Activated T-helper 9 cell treated with anti-CD3 and anti-CD28 coated beads, Interleukin-2, amount 50 U/mL, for 16 hours (primary cell): ENCODE results near the gene ITK.

Experiments
- DNase-seq: peaks from one replicate; pipeline ENCODE4 v3.0.0-alpha.2; 2020; ENCODE audit warnings: low read depth

ITK gene

DNA sequence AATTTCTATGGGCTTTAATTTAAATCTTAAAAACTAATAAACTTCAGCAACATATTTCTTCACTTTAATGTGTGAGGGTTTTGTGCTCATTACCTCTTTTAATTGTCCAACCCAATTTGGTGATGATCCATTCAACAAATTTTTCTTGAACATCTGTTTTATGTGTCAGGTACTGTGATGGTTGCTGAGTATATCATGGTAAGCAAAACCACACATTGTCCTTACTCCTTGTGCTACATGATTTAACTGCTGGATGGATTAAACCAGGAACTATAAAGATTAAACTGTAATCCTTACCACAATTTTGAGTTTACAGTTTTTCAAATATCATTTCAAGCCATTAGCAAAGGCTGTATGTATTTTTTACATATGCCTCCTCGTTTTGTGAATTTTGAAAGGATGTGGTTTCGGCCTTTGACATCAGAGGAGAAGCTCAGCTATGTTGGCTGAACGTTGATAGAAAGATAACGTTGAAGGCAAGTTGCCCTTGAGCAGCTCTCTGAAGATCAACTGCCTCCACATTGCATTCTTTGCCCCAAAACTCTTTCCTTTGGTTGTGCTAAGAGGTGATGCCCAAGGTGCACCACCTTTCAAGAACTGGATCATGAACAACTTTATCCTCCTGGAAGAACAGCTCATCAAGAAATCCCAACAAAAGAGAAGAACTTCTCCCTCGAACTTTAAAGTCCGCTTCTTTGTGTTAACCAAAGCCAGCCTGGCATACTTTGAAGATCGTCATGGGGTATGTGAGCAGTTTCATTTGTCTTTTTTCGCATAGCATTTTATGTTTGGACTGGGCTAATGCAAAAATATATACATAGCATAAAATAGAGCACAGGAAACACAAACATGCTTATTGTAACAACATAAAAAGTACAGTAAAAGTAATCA, at the start of gene ITK:
ITK (plus strand) TSS at position 467 of the 891 bp plus-strand sequence; CDS start at position 605, 138 bp downstream.
- DNase-seq, result no peak

GRCh38 chr5:157130925-157131324, 49.7 kb upstream of the ITK start:
- no peak for DNase-seq

DNA sequence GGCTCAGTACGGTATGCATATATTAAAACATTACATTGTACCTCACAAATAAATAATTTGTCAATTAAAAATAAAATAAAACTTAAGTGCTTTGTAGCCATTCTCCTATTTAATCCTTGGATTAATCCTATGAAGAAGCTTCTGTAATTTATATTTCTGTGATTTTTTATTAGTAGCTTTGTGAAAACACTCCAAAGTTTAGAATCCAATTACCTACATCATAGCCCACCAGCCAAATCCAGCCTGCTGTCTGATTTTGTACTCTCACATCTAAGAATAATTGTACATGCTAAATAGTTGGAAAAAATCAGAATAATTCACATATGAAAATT, 48.4 kb upstream of the ITK start:
- DNase-seq, result no peak

- no peak for DNase-seq
Measured at GRCh38 chr5:157137691-157138090, 42.9 kb upstream of the ITK start.

- DNase-seq, result peak; percentile 82
Measured at GRCh38 chr5:157142317-157143126, 38.1 kb upstream of the ITK start, which contains the start of gene MED7. Gene MED7, minus strand, starts transcription at chr5:157142865. Its CDS starts 3,434 bp downstream, at chr5:157139431.

DNA sequence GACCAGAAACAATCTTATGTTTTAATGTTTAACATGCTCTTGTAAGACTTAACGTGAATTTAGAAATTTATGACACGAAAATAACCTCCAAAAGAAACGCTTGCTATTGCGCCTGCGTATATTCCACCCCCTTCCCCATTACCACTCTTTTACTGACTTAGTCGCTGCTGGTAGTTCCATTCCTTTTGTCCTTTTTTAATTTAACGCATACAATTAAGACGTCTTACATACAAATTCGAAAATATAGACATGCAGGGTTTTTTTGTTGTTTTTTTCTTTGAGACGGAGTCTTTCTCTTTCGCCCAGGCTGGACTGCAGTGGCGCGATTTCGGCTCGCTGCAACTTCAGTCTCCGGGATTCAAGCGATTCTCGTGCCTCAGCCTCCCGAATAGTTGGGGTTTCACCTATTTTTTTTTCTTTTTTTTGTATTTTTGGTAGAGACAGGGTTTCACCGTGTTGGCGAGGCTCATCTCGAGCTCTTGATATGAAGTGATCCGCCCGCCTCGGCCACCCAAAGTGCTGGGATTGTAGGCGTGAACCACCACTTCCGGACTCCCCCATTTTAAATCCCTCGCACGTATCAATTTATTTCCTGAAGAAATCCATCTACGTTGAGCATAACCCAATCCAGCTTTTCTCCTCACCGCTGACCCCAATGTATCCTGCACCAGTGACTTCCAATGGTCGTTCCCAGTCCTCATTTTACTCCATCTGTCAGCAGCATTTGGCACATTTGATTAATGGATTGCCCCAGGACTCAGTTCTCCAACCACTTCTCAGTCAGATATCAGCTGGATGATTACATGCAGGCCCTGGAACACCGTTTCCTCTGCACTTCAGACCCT, 37.3 kb upstream of the ITK start:
- peak; percentile 29 for DNase-seq

GRCh38 chr5:157148734-157149615, 31.7 kb upstream of the ITK start:
- DNase-seq, result peak; percentile 58

- DNase-seq, result no peak
Measured at GRCh38 chr5:157150995-157151394, 29.6 kb upstream of the ITK start.

DNA sequence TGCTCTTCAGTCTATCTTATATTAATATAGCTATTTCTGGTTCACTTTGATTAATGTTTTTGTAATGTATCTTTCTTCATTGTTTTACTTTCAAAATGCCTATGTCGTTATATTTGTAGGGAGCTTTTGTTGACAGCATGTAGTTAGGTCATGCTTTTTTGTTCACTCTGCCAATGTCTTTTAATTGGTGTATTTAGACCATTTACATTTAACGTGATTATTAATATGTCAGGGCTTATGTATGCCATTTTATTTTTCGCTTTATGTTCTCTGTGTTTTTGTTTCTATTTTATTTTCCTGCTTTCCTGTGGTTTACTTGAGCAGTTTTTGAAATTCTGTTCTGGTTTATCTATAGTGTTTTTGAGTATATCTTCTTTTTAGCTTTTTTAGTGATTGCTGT, 25.3 kb upstream of the ITK start:
- no peak for DNase-seq

- DNase-seq, result no peak
Measured at GRCh38 chr5:157157293-157157891, 23.2 kb upstream of the ITK start.

DNA sequence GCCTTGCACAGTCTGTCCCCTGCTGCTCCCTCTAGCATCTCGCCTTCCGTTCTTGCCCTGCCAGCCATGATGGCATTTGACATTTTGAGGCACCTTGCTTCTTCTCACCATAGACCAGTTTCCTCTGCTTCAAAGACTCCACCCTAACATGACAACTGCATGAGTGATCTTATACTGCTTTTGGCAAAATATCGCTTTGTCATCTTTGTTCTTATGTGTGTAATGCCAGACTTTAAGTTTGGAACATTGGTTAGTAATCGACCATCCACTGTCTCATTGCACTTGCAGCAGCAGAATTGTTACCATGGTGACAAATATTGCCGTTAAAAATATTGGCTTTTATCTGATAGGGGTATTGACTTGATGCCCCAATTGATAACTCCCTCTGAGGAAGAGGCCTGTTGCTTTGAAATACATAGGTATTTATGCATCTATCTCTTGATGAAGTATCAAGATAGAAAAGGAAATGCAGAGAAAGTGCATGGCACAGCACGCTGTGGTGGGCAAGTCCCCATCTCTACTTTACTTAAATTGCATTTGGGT, 21.4 kb upstream of the ITK start:
- DNase-seq, result no peak

GRCh38 chr5:157160001-157160400, 20.6 kb upstream of the ITK start:
- DNase-seq, result no peak

DNA sequence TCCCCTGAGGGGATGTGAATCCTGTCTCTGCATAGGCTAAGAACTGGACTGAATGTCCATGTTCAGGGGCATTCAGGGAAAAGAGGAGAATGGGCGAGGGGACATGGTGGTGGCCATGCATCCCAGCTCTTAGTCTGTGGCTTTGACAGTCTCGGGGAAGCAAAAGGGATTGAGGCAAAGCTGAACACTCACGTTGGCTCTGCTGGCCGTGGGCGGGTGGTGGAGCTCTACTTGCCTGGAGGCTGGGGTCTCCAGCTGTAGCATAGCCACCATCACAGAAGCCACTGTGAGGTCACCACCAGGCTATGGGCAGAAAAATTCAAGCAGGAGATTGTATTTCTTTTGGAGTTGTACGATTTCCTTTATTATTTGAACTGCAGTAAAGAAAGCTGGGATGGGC, 18.6 kb upstream of the ITK start:
- no peak for DNase-seq

DNA sequence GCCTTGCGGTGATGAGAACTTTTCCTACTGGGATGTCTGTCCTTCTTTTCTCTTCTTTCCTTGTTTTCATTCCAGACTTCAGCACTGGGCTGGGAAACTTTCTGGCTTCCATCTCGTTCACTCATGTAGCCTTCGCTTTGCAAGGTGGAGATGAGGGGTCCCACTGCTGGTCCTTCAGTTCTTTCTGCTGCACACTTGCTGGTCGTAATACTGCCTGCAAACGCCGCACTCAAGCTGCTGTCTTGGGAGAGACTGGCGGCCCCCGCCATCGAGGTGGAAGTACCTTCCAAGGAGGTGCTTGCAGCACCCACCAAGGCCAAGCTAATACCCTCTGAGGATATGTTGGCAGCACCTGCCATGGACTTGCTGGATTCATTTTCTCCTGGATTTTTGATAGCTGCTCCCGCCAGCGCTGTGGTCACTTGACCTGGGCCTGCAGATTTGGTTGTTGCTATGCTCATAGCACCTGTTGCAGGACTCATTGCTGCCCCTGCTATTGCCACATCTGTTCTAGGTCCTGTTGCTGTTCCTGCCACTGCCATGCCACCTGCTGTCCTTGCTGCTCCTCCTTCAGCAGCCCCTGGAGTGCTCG, 17.6 kb upstream of the ITK start:
- DNase-seq, result no peak

DNA sequence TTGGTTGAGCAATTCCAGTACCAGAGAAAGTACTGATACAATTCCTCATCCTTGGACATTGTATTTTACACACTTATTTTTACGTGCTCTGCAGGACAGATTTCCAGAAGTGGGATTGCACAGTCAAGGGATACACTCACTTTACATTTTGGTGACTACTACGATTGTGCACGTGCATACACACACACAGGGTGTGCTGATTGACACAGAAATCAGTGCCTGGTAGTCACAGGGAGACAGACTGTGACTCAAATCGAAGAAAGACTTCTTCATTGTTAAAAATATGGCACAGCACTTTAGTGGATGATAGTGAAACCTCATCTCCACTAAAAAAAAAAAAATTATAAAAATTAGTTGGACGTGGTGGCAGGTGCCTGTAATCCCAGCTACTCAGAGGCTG, 16.1 kb upstream of the ITK start:
- DNase-seq, result no peak

DNA sequence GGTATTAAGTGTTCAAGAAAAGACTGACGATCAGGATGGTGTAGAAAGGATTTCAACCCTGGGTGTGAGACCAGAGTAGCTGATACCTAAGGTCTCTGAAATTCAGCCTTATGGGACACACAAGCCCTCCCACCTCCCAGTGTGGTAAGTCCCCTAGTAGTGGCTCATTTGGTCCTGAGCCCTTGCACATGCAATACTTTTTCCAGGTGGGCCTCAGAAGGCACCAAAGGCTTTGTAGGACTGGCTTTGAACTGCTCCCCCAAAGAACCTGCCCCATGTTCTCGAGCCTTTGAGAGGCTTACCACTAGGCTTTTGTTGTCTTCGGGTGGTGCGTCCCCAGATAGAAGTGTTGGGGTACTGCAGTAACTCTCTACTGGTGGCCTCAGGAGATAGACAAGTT, 15.4 kb upstream of the ITK start:
- no peak for DNase-seq

DNA sequence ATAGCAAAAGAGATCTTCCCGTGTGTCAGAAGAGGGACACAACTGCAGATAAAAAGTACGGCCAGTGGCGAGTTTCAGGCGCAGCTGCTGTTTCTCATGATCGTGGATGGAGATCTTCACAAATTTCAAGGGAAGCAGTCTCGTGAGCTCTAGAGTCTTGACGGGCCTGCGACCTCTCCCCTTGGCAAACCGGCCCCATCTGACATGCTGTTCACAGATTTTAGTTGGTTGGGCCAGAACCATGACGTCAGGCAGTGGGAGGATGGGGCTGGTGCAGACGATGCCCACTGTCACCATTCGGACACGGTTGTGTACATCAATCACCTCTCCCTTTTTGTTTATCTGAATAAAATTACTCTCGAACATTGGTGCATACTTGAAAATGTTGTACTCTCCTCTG, 15.0 kb upstream of the ITK start:
- no peak for DNase-seq

DNA sequence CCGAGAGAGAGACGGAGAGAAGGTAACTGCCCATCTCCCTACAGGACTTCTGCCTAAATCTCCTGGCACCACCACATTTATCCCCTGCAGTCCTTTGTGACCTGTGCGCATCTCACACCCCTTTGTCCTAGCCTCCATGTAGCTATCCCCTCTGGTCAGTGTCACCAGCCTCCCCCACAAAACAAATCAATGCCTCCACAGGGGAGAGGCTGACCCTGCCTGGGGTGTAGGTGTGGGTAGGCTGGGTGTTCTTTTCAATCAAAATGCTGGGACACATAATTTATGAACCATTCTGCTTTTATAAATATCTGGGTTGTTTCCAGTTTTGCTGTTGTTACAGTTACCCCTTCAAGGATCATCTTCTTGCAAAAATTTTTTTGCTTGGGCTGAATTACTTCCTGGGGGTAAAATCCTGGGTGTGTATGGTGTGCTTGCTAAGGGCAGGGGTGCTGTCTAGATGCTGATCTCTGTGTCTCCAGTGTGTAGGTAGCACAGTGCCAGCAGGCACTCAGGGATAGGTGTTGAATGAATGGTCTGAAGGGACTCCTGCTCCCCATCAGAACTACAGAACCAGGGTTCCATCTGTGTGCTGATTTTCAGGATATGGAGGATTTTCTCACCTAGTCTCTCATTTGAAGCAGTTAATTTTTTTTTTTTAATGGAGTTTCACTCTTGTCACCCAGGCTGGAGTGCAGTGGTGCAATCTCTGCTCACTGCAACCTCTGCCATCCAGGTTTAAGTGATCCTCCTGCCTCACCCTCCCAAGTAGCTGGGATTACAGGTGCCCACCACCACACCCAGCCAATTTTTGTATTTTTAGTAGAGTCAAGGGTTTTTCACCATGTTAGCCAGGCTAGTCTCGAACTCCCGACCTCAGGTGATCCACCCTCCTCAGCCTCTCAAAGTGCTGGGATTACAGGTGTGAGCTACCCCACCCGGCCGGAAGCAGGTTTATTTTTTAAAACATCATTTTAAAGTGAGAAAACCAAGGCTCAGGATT, 14.1 kb upstream of the ITK start, which contains the start of gene GARIN3:
GARIN3 (minus strand) TSS at position 51 of the 1,000 bp plus-strand sequence. CDS start 96 bp downstream, outside the sequence.
- no peak for DNase-seq

- no peak for DNase-seq
Measured at GRCh38 chr5:157167214-157167621, 13.4 kb upstream of the ITK start.
